Urothelium cell line (cell line): ENCODE results near the gene METRN.
A peak's percentile ranks its signal among the peaks of the same experiment; 100 is the strongest.

Experiments used
- DNase-seq: peaks from one replicate; pipeline ENCODE4 v3.0.0; 2011; ENCODE audit warnings: low spot score, mixed read lengths
- FAIRE-seq: peaks from 2 replicates; lab custom pipeline; 2011; peaks lifted over from hg19 to GRCh38; lab: Jason Lieb, UNC

METRN gene

GRCh38 chr16:714558-715476 lies at the start of gene METRN:
METRN (plus strand) TSS chr16:715118; CDS start chr16:715290, 172 bp downstream.
- DNase-seq = peak; percentile 94
- peak; percentile 42 for FAIRE-seq

- no peak for FAIRE-seq
- no peak for DNase-seq
Observed at GRCh38 chr16:666572-666971, 48.3 kb upstream of the METRN start.

GRCh38 chr16:667113-667779 lies 47.7 kb upstream of the METRN start:
- DNase-seq (no peak), FAIRE-seq (peak; percentile 42)

GRCh38 chr16:667780-668518 lies 47.0 kb upstream of the METRN start, which contains the start of gene RHOT2:
RHOT2 (plus strand) TSS chr16:668132; CDS start chr16:668200, 68 bp downstream.
- DNase-seq = peak; percentile 92
- peak; percentile 94 for FAIRE-seq

GRCh38 chr16:668519-669171 lies 46.3 kb upstream of the METRN start:
- FAIRE-seq (no peak), DNase-seq (no peak)

- no peak for FAIRE-seq
- DNase-seq = no peak
Observed at GRCh38 chr16:669666-670065, 45.3 kb upstream of the METRN start.

- FAIRE-seq (no peak), DNase-seq (no peak)
Observed at GRCh38 chr16:670485-671352, 44.2 kb upstream of the METRN start.

- FAIRE-seq (no peak), DNase-seq (no peak)
Observed at GRCh38 chr16:671353-672131, 43.4 kb upstream of the METRN start.

GRCh38 chr16:672371-672770 lies 42.5 kb upstream of the METRN start:
- no peak for DNase-seq
- FAIRE-seq = no peak

- no peak for FAIRE-seq
Observed at GRCh38 chr16:672851-673250, 42.1 kb upstream of the METRN start.

GRCh38 chr16:673399-673991 lies 41.4 kb upstream of the METRN start:
- FAIRE-seq (no peak), DNase-seq (no peak)

More at GRCh38 chr16:672851-673250, 42.1 kb upstream of the METRN start:
- no peak for DNase-seq

GRCh38 chr16:674214-674881 lies 40.6 kb upstream of the METRN start:
- FAIRE-seq = no peak
- no peak for DNase-seq

GRCh38 chr16:674968-675883 lies 39.7 kb upstream of the METRN start, which contains the start of gene RHBDL1:
RHBDL1 (plus strand) TSS chr16:675671; CDS start chr16:675791, 120 bp downstream.
- DNase-seq (no peak), FAIRE-seq (no peak)

GRCh38 chr16:675884-676564 lies 38.9 kb upstream of the METRN start:
- no peak for FAIRE-seq
- DNase-seq = no peak

GRCh38 chr16:676565-676902 lies 38.4 kb upstream of the METRN start:
- FAIRE-seq = no peak

GRCh38 chr16:676913-677312 lies 38.0 kb upstream of the METRN start:
- no peak for FAIRE-seq
- DNase-seq = no peak

More at GRCh38 chr16:676565-676902, 38.4 kb upstream of the METRN start:
- no peak for DNase-seq
